K562 treated with DMSO at 1 percent for 24 hours (cell line): ENCODE data around the gene HMGN3. TPM values are rescaled to one million over a fixed set of nuclear protein-coding genes. Genes with fewer than 3 reads are reported as not detected.

Source experiments
- total RNA-seq: library from RNA; unstranded; fragments of 300-600 nt; gene quantifications from 2 replicates; pipeline ENCODE4 v1.2.3, GENCODE V29; 2022; ENCODE audit warnings: low read depth; ENCODE audit not compliant: insufficient read depth

Gene HMGN3
- 47.5 and 62.1 TPM in 2 replicates for total RNA-seq

GRCh38 chr6:79234150-79235022, at the start of gene HMGN3:
Gene HMGN3 (minus strand): TSS chr6:79234682.

Other genes with a start within 250 kb of the HMGN3 start
- gene PHIP, start 156.4 kb downstream of the HMGN3 start, total RNA-seq: 7.5 and 9.5 TPM in 2 replicates